Peyer's patch (tissue), 4 donors: ENCODE measurements around the gene AP4E1.

Experiments
- POLR2A ChIP-seq, 2 donors: fragments of 450-650 bp; IDR thresholded peaks; one replicate each; pipeline ENCODE4 v1.5.1; 2017; ENCODE audit warnings: antibody characterized with exemption in 2 of 2, mild to moderate bottlenecking in 2 of 2, moderate library complexity in 2 of 2
- TF ChIP-seq, protein P1 (sequence below), 6 experiments: fragments of 450-650 bp in 4 of 6; fragments of 200-600 bp in 2 of 6; sonication (generic) in 1 of 6; IDR thresholded peaks; one replicate each; pipeline ENCODE4 v1.5.1; 2017 to 2019; ENCODE audit warnings: antibody characterized with exemption in 6 of 6, mild to moderate bottlenecking in 3 of 6, moderate library complexity in 1 of 6

DNA sequence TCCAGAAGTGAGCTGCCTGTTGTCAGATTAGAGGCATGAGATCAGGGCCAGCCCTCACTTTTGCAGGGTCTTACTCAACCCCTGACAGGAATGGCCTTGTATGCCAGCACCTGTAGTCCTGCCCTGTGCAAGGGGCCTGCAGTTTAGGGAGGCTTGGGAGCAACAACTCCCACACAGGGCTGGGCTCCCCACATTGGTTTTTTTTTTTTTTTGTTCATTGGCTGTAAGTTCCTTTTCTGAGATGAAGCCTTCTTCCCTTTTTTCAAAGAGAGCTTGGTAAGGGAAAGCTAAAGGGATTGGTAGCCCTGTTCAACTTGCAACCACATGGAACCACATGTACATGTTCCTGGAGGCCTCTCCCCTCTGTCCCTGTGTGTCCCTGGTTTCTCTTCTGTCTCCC lies 139.8 kb downstream of the AP4E1 start:
- no peak for TF ChIP-seq POLR2A (IDR thresholded peaks at IDR 0.05)
- TF ChIP-seq, protein P1, sequence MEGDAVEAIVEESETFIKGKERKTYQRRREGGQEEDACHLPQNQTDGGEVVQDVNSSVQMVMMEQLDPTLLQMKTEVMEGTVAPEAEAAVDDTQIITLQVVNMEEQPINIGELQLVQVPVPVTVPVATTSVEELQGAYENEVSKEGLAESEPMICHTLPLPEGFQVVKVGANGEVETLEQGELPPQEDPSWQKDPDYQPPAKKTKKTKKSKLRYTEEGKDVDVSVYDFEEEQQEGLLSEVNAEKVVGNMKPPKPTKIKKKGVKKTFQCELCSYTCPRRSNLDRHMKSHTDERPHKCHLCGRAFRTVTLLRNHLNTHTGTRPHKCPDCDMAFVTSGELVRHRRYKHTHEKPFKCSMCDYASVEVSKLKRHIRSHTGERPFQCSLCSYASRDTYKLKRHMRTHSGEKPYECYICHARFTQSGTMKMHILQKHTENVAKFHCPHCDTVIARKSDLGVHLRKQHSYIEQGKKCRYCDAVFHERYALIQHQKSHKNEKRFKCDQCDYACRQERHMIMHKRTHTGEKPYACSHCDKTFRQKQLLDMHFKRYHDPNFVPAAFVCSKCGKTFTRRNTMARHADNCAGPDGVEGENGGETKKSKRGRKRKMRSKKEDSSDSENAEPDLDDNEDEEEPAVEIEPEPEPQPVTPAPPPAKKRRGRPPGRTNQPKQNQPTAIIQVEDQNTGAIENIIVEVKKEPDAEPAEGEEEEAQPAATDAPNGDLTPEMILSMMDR (IDR thresholded peaks at IDR 0.05) = no peak
